HCT116 (cell line): Measurements from ENCODE around the gene MMADHC.
A peak's percentile ranks its signal among the peaks of the same experiment; 100 is the strongest.

ENCODE experiments used
- EZH2 ChIP-seq: fragments of 200-600 bp; sonication (generic); IDR thresholded peaks from 2 replicates; pipeline ENCODE4 v1.6.1; 2017; ENCODE audit warnings: antibody characterized with exemption, mixed run types
- EZH2phosphoT487 ChIP-seq: fragments of 200-600 bp; IDR thresholded peaks from 2 replicates; pipeline ENCODE4 v1.6.1; 2018; ENCODE audit warnings: antibody characterized with exemption, borderline replicate concordance
- JUND ChIP-seq: IDR thresholded peaks from 2 replicates; pipeline ENCODE4 v1.6.1; 2012
- POLR2A ChIP-seq: IDR thresholded peaks from 2 replicates; pipeline ENCODE4 v1.7.0; 2011; ENCODE audit warnings: borderline replicate concordance; ENCODE audit not compliant: insufficient read depth, insufficient read length; ENCODE audit errors: extremely low read depth
- POLR2AphosphoS5 ChIP-seq: IDR thresholded peaks from 2 replicates; pipeline ENCODE4 v1.6.1; 2011; ENCODE audit warnings: mild to moderate bottlenecking, low read depth, low read length, moderate library complexity
- SIN3A ChIP-seq: IDR thresholded peaks from 2 replicates; pipeline ENCODE4 v1.6.1; 2012; ENCODE audit warnings: low read depth
- SP1 ChIP-seq: IDR thresholded peaks from 2 replicates; pipeline ENCODE4 v1.6.1; 2012; ENCODE audit warnings: low read depth
- ZFX ChIP-seq: fragments of 450-650 bp; IDR thresholded peaks from 2 replicates; pipeline ENCODE4 v1.6.1; 2017
- TF ChIP-seq, protein P1 (sequence below): IDR thresholded peaks from 2 replicates; pipeline ENCODE4 v1.6.1; 2011; ENCODE audit warnings: mild to moderate bottlenecking, low read length, moderate library complexity; ENCODE audit not compliant: insufficient replicate concordance; ENCODE audit errors: extremely low read depth
- TF ChIP-seq, protein P2 (sequence below), 3 experiments: fragments of 200-600 bp in 1 of 3; sonication (generic) in 1 of 3; IDR thresholded peaks in 2 of 3; conservative IDR thresholded peaks in 1 of 3; 2 replicates each; pipeline ENCODE4 v1.5.1; 2012 to 2017; ENCODE audit warnings: low read depth in 2 of 3, low read length in 2 of 3, antibody characterized with exemption in 1 of 3, borderline replicate concordance in 1 of 3, control low read depth in 1 of 3, mild to moderate bottlenecking in 1 of 3, mixed read lengths in 1 of 3, mixed run types in 1 of 3, moderate library complexity in 1 of 3; ENCODE audit not compliant: insufficient read depth in 1 of 3
- TF ChIP-seq, protein P3 (sequence below): IDR thresholded peaks from 2 replicates; pipeline ENCODE4 v1.6.1; 2012; ENCODE audit warnings: low read depth

DNA sequence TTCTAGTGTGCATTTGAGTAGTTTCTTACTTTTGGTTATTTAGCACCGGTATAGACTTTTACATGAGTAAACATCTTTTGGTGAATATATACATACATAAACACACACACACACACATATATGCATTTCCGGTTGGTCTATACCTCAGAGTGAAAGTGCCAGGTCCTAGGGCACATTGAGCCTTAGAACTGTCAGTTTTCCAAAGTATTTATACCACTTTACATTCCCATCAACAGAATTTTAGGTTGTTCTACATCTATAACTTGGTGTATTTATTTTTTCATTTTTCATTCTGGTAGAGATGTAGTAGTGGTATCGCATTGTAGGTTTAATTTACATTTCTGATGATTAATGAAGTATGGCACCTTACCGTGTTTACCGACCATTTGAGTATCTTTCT is 22.6 kb downstream of the MMADHC start:
- TF ChIP-seq POLR2A = no peak
- TF ChIP-seq SIN3A = no peak
- TF ChIP-seq, protein P1, sequence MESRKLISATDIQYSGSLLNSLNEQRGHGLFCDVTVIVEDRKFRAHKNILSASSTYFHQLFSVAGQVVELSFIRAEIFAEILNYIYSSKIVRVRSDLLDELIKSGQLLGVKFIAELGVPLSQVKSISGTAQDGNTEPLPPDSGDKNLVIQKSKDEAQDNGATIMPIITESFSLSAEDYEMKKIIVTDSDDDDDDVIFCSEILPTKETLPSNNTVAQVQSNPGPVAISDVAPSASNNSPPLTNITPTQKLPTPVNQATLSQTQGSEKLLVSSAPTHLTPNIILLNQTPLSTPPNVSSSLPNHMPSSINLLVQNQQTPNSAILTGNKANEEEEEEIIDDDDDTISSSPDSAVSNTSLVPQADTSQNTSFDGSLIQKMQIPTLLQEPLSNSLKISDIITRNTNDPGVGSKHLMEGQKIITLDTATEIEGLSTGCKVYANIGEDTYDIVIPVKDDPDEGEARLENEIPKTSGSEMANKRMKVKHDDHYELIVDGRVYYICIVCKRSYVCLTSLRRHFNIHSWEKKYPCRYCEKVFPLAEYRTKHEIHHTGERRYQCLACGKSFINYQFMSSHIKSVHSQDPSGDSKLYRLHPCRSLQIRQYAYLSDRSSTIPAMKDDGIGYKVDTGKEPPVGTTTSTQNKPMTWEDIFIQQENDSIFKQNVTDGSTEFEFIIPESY = no peak
- TF ChIP-seq, protein P2, sequence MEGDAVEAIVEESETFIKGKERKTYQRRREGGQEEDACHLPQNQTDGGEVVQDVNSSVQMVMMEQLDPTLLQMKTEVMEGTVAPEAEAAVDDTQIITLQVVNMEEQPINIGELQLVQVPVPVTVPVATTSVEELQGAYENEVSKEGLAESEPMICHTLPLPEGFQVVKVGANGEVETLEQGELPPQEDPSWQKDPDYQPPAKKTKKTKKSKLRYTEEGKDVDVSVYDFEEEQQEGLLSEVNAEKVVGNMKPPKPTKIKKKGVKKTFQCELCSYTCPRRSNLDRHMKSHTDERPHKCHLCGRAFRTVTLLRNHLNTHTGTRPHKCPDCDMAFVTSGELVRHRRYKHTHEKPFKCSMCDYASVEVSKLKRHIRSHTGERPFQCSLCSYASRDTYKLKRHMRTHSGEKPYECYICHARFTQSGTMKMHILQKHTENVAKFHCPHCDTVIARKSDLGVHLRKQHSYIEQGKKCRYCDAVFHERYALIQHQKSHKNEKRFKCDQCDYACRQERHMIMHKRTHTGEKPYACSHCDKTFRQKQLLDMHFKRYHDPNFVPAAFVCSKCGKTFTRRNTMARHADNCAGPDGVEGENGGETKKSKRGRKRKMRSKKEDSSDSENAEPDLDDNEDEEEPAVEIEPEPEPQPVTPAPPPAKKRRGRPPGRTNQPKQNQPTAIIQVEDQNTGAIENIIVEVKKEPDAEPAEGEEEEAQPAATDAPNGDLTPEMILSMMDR (IDR thresholded peaks at IDR 0.05 in 2 of 3, conservative IDR thresholded peaks at IDR 0.05 in 1 of 3; ENCODE audit: borderline replicate concordance in 1 of 3, insufficient read depth in 1 of 3, low read depth in 2 of 3, low read length in 2 of 3) = no peak
- 0 out of 2 replicates have a peak, but pooled peaks have one; percentile 5 for TF ChIP-seq POLR2AphosphoS5
- TF ChIP-seq EZH2 = no peak
- no peak for TF ChIP-seq JUND
- no peak for TF ChIP-seq EZH2phosphoT487
- no peak for TF ChIP-seq ZFX
- TF ChIP-seq, protein P3, sequence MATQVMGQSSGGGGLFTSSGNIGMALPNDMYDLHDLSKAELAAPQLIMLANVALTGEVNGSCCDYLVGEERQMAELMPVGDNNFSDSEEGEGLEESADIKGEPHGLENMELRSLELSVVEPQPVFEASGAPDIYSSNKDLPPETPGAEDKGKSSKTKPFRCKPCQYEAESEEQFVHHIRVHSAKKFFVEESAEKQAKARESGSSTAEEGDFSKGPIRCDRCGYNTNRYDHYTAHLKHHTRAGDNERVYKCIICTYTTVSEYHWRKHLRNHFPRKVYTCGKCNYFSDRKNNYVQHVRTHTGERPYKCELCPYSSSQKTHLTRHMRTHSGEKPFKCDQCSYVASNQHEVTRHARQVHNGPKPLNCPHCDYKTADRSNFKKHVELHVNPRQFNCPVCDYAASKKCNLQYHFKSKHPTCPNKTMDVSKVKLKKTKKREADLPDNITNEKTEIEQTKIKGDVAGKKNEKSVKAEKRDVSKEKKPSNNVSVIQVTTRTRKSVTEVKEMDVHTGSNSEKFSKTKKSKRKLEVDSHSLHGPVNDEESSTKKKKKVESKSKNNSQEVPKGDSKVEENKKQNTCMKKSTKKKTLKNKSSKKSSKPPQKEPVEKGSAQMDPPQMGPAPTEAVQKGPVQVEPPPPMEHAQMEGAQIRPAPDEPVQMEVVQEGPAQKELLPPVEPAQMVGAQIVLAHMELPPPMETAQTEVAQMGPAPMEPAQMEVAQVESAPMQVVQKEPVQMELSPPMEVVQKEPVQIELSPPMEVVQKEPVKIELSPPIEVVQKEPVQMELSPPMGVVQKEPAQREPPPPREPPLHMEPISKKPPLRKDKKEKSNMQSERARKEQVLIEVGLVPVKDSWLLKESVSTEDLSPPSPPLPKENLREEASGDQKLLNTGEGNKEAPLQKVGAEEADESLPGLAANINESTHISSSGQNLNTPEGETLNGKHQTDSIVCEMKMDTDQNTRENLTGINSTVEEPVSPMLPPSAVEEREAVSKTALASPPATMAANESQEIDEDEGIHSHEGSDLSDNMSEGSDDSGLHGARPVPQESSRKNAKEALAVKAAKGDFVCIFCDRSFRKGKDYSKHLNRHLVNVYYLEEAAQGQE = no peak
- TF ChIP-seq SP1 = no peak
